KG1 (cell line): ENCODE measurements around the gene RAB27A.
A peak's percentile ranks its signal among the peaks of the same experiment; 100 is the strongest.
"Not testable (repeated sequence)": the region's sequence is repeated elsewhere in the genome, so short reads cannot be mapped to it uniquely, and the experiment has no call there.

ENCODE experiments used
- DNase-seq: peaks from one replicate; lab custom pipeline; 2025; lab: John Stamatoyannopoulos, UW

The RAB27A gene

DNA sequence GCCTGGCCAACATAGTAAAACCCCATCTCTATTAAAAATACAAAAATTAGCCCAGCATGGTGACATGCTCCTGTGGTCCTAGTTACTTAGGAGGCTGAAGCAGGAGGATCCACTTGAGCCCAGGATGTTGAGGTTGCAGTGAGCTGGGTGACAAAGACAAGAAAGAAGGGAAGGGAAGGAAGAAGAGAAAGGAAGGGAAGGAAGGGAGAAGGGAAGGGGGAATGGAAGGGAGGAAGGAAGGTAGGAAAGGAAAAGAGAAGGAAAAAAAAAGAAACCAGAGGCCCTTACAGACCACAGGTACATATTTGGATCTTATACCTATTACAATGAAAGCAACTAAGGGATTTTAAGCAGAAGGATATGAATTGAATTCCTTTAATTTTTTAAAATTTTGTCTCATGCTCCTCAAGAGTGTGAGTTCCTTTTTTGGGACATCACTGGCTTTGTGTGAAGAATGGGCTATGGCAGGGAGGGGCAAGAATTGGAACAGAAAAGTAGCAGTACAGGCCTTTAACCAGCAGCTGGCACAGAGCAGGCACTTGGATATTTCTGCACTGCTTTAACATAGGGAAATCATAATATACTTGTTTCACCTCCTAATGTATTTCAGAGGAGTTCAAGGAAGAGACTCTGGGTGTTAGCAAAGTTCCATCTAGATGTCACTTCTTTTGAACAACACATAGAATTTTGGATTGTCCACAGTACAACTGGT is 7.9 kb downstream of the RAB27A start:
- no peak for DNase-seq

- not testable (repeated sequence) for DNase-seq
Measured at GRCh38 chr15:55280589-55280988, 9.0 kb downstream of the RAB27A start.

DNA sequence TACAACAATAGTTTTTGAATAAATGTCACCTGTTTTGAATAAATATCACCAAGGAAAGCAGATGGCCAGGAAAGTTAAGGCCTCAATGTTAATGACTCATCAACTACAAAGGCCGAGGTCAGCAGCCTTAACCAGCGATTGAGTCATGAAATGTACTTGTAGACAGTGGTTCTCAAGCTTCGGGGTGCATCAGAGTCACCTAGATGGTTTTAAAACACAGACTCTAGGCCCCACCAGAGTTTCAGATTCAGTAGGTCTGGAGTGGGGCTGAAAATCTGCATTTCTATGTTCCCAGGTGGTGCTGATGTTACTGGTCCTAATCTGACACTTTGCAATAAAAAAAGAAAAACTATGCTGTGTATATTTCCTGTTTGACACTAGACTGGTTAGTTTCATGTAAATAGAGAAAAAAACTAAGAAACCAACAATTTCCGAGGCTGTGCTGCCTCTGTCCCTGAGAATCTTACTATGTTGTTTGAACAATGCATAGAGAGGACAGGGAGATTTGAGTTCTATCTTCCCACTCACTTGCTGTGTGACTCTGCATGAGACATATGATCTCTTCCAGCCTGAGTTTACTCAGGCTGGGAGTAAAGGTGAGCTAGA is 9.8 kb downstream of the RAB27A start:
- DNase-seq = no peak

GRCh38 chr15:55279100-55279745 is 10.4 kb downstream of the RAB27A start:
- DNase-seq = no peak

DNA sequence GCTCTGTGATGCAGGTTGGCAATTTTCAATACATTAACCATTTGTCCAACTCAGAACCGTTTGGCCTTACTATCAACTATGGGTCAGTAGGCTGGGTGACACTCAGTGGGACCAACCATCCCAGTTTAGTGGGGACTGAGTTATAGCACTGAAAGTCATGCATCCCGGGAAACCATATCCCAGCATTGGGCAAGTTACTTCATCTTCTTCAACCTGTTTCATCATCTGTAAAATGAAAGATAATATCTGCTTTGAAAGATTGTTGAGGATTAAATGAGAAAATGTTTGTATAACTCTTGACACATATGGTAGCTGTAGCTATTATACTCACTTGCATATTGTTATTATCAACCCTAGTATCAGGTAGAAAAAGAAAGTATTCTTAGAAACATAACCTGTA is 11.9 kb downstream of the RAB27A start:
- DNase-seq = no peak

DNA sequence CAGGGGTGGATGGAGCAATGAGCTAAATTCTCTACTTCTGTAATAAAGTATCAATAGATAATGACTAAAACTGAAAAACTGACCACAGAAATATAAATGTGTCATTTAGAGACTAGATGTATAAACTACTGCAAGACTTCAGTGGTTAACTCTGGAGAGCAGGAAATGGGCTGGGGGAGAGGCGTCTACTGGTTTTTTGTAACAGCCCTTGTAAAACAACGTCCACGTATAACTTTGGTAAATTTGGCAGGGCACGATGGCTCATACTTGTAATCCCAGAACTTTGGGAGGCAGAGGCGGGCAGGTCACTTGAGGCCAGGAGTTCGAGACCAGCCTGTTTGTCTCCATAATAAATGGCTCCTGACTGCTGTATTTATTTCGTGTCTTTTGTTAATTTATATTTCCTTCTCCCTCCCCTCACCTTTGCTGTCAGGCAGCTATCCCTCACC is 12.5 kb downstream of the RAB27A start:
- peak; percentile 35 for DNase-seq

DNA sequence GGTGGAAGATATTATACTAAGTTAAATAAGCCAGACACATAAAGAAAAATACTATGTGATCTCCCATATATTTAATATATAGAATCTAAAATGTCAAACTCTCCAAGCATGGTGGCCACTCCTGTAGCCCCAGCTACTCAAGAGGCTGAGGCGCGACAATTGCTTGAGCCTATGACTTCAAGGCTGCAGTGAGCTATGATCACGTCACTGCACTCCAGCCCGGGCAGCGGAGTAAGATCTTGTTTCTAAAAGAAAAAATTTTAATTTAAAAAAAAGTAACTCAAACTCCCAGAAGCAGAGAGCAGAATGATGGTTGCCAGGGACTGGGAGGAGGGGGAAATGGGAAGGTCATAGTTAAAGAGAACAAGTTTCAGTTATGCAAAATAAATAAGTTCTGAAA is 13.3 kb downstream of the RAB27A start:
- no peak for DNase-seq

DNA sequence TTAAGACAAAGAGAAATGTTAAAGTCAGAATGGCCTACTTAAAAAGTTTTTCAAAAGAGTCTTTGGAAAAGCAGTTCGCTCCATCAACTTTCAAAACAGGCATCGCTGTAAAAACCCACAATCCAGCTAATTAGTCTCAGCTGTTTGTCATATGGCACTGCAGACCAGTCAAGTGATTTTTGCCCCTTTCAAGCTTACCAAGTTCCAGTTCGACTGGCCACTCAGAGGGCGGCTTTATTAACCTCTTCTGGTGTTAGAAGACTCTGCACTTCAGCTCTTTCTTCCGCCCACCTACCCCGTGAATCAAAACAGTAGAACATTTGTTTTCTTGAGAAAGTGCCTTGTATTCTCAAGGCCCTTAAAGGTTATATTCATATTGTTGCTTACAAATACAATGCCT is 19.3 kb downstream of the RAB27A start:
- DNase-seq = no peak

- no peak for DNase-seq
Measured at GRCh38 chr15:55268176-55268695, 21.4 kb downstream of the RAB27A start.

GRCh38 chr15:55267401-55268175 is 22.0 kb downstream of the RAB27A start:
- DNase-seq = peak; percentile 81

DNA sequence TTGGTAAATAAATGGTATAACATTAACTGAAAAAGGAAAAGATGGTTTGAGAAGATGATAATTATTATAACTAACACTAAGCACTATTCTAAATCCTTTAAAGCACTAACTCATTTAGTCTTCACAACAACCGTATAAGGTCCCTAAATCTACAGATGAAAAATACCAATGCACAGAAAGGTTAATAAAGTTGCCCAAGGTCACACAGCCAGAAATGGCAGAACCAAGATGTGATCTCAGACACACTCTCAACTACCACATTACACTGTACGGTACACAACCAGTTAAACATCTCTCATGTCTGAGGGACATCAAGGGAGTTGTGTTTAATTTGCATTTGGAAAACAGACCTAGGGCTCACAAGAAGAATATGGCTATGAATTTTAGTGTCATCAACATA is 23.1 kb downstream of the RAB27A start:
- DNase-seq = no peak

- no peak for DNase-seq
Measured at GRCh38 chr15:55260562-55261131, 29.0 kb downstream of the RAB27A start.

GRCh38 chr15:55257938-55258337 is 31.7 kb downstream of the RAB27A start:
- DNase-seq = no peak

DNA sequence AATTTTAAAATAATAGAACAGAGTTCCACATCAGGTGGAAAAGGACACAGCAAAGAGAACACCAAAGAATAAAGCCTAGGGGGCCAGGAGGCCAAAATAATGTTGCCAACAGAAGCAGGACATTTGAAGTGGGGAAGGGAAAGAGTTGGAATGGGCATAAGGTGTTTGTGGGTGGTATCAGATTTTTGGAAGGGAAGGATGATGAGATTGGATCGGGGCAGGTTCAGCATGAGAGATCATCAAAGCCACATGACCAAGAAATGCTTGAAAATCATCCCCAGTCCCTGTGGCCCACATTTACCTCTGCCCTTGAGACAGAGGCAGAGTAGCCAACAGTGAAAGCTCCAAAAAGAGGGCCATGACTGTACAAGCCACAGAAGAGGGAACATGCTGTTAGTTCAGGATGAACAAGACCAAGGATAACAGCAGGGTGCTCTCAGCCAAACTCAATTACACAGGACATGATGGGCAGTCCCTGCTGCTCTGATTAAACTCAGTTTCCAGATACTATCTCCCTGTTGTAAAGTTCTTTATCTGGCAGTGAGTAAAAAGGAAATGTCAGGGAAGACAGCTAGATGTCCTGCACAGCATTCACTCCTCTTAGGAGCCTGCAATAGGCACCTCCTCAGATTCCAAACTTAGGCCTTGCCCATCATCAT is 32.5 kb downstream of the RAB27A start:
- DNase-seq = no peak

GRCh38 chr15:55256281-55257011 is 33.2 kb downstream of the RAB27A start:
- no peak for DNase-seq

GRCh38 chr15:55255714-55256113 is 33.9 kb downstream of the RAB27A start:
- DNase-seq = no peak

DNA sequence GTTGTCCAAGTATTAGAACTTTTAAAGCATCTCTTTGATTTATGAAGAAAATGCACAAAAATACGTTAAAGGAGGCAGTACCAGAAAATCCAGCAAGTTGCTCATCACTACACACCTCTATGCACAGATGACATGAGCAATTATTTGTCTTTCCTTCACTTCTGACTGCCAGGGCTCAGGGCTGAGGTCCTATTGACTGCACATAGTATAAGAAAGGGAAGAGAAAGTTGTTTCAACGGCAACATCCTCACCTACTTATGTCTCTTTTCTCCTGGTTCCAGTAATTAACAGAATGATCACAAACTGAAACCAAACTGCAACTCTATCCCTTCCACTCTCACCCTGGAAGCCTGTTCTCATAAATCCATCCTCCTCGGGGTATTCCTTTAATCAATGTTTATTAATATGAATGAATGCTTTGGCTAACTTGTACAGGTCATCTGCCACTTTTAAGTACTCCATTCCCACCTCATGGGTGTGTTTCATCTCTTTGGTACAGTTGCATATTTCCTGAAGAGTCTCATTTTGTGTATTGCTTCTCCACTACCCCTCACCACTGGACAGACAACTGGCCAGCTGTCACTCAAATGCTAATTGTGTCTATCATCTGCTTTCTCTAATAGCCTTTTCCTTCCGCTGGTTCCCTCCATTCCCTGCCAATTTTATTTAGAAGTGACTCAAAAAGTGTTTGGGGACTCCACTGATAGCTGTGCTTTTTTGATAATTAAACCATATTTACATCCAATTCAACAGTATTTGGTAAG is 34.5 kb downstream of the RAB27A start:
- no peak for DNase-seq

GRCh38 chr15:55253580-55253979 is 36.0 kb downstream of the RAB27A start:
- DNase-seq = no peak

GRCh38 chr15:55252201-55252600 is 37.4 kb downstream of the RAB27A start:
- not testable (repeated sequence) for DNase-seq

DNA sequence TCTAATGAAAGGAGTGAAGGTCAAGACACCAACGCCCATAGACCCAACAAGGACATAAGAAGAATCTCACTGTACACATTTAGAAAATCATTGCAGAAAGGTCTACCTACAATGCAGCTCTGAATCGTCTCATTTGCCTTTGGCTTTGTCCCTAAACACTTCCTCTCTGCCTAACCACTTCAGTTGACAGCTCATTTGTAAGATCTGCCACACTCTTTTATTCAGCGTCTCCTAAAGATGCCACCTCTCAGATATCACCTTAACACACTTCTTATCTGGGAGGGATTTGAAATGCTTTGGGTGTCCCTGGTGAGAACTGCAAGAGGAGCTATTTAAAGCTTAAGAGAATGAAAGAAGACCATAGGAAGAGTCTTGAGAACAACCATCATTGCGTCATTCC is 38.7 kb downstream of the RAB27A start:
- DNase-seq = no peak
